Measurements from ENCODE around the gene MRPS16. TPM values are rescaled to one million over a fixed set of nuclear protein-coding genes. Genes with fewer than 3 reads are reported as not detected.

The MRPS16 gene
- total and polyA plus RNA-seq, 9 of the 15 experiments (the other 6 are each of a cell fraction or from before 2014, with no cell fraction given) = 65.0 to 239 (median 146) TPM

- TF ChIP-seq ASH1L (IDR thresholded peaks at IDR 0.05; ENCODE audit: borderline replicate concordance, low read depth, partially characterized antibody) (no peak), HMGN3 (IDR thresholded peaks at IDR 0.05; ENCODE audit: borderline replicate concordance, extremely low read depth, insufficient read length, low read depth, low read length) (peak; percentile 98), MIER1 (IDR thresholded peaks at IDR 0.05; ENCODE audit: low read depth) (no peak), GABPA (tag; conservative IDR thresholded peaks at IDR 0.05; ENCODE audit: low read depth) (0 out of 2 replicates have a peak, but pooled peaks have one; percentile 50), CBFB (CRISPR knock-in tag; IDR thresholded peaks at IDR 0.05) (peak; percentile 74; the same call in 1 of the 2 replicates), TEAD4 (IDR thresholded peaks at IDR 0.05; ENCODE audit: low read length) (peak; percentile 43; the same call in 1 of the 2 replicates), TEAD4 (CRISPR knock-in tag; IDR thresholded peaks at IDR 0.05; ENCODE audit: borderline replicate concordance) (0 out of 2 replicates have a peak, but pooled peaks have one; percentile 70), ETV6 (IDR thresholded peaks at IDR 0.05; ENCODE audit: borderline replicate concordance in 1 of 2, low read depth in 2 of 2, low read length in 1 of 2) (no peak), ETV6 (CRISPR knock-in tag; IDR thresholded peaks at IDR 0.05; ENCODE audit: borderline replicate concordance) (peak; percentile 76; the same call in 1 of the 2 replicates), E2F3 (CRISPR knock-in tag; IDR thresholded peaks at IDR 0.05) (peak; percentile 98), OTX1 (CRISPR knock-in tag; IDR thresholded peaks at IDR 0.05) (peak; percentile 82), TEAD2 (tag; IDR thresholded peaks at IDR 0.05) (no peak), ZC3H8 (IDR thresholded peaks at IDR 0.05) (no peak), NBN (IDR thresholded peaks at IDR 0.05; ENCODE audit: low read depth) (0 out of 2 replicates have a peak, but pooled peaks have one; percentile 48), ZNF75A (CRISPR knock-in tag; IDR thresholded peaks at IDR 0.05) (peak; percentile 55; the same call in 1 of the 2 replicates), ETV1 (tag; conservative IDR thresholded peaks at IDR 0.05; ENCODE audit: low read depth) (no peak), CBFA2T2 (conservative IDR thresholded peaks at IDR 0.05) (no peak), RBBP5 (IDR thresholded peaks at IDR 0.05; ENCODE audit: borderline replicate concordance, insufficient read depth, low read length, poor library complexity, severe bottlenecking) (peak; percentile 96), MBD2 (IDR thresholded peaks at IDR 0.05; ENCODE audit: borderline replicate concordance, low read depth) (peak; percentile 78)
- TF ChIP-seq, protein P1, sequence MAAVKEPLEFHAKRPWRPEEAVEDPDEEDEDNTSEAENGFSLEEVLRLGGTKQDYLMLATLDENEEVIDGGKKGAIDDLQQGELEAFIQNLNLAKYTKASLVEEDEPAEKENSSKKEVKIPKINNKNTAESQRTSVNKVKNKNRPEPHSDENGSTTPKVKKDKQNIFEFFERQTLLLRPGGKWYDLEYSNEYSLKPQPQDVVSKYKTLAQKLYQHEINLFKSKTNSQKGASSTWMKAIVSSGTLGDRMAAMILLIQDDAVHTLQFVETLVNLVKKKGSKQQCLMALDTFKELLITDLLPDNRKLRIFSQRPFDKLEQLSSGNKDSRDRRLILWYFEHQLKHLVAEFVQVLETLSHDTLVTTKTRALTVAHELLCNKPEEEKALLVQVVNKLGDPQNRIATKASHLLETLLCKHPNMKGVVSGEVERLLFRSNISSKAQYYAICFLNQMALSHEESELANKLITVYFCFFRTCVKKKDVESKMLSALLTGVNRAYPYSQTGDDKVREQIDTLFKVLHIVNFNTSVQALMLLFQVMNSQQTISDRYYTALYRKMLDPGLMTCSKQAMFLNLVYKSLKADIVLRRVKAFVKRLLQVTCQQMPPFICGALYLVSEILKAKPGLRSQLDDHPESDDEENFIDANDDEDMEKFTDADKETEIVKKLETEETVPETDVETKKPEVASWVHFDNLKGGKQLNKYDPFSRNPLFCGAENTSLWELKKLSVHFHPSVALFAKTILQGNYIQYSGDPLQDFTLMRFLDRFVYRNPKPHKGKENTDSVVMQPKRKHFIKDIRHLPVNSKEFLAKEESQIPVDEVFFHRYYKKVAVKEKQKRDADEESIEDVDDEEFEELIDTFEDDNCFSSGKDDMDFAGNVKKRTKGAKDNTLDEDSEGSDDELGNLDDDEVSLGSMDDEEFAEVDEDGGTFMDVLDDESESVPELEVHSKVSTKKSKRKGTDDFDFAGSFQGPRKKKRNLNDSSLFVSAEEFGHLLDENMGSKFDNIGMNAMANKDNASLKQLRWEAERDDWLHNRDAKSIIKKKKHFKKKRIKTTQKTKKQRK (IDR thresholded peaks at IDR 0.05; ENCODE audit: borderline replicate concordance, low read depth, low read length) = no peak
- TF ChIP-seq, protein P2, sequence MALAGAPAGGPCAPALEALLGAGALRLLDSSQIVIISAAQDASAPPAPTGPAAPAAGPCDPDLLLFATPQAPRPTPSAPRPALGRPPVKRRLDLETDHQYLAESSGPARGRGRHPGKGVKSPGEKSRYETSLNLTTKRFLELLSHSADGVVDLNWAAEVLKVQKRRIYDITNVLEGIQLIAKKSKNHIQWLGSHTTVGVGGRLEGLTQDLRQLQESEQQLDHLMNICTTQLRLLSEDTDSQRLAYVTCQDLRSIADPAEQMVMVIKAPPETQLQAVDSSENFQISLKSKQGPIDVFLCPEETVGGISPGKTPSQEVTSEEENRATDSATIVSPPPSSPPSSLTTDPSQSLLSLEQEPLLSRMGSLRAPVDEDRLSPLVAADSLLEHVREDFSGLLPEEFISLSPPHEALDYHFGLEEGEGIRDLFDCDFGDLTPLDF (CRISPR knock-in tag; IDR thresholded peaks at IDR 0.05) = peak; percentile 100
Measured at GRCh38 chr10:73246646-73247508, 5.6 kb downstream of the MRPS16 start, which contains the start of gene DNAJC9 (continued).
